BJ (cell line): ENCODE results near the gene ITPR3. TPM values are rescaled to one million over a fixed set of nuclear protein-coding genes. Genes with fewer than 3 reads are reported as not detected.

Source experiments
- CTCF ChIA-PET: fragments of 350-600 bp; formaldehyde crosslinking; extraction: SDS; loops from one replicate; lab custom pipeline; 2021; ENCODE audit warnings: antibody characterized with exemption, inconsistent platforms; lab: Yijun Ruan, JAX
- POLR2A ChIA-PET: fragments of 300-600 bp; sonication (Branson Sonifier 250); formaldehyde crosslinking; extraction: SDS; loops from one replicate; lab custom pipeline; 2021; ENCODE audit warnings: antibody characterized with exemption; lab: Charles Lee
- DNase-seq: peaks from one replicate; pipeline ENCODE4 v3.0.0-alpha.2; 2011; ENCODE audit warnings: low read depth
- H3K27me3 ChIP-seq: 2 replicates; pipeline ENCODE4 v1.6.0; 2011; ENCODE audit warnings: low read length; ENCODE audit not compliant: control insufficient read depth, insufficient read depth
- H3K36me3 ChIP-seq: 2 replicates; pipeline ENCODE4 v1.5.1; 2011; ENCODE audit warnings: low read length; ENCODE audit not compliant: control insufficient read depth, insufficient read depth
- H3K4me3 ChIP-seq: 2 replicates; pipeline ENCODE4 v1.5.1; 2011; ENCODE audit warnings: low read depth, mild to moderate bottlenecking, control low read depth, low read length
- CTCF ChIP-seq: IDR thresholded peaks from 2 replicates; pipeline ENCODE4 v1.5.1; 2011; ENCODE audit warnings: low read depth, mild to moderate bottlenecking, control low read depth, inconsistent platforms, low read length, moderate library complexity; ENCODE audit not compliant: insufficient read depth
- polyA plus RNA-seq: library from polyadenylated mRNA; depleted of rRNA; stranded (reverse); fragments of >200 nt; gene quantifications from 2 replicates; pipeline ENCODE4 v1.2.3, GENCODE V29; 2011

ITPR3 gene
- polyA plus RNA-seq, 1 experiment = 16.6 TPM

GRCh38 chr6:33689879-33690278 is 68.8 kb downstream of the ITPR3 start:
- ChIA-PET CTCF (interaction anchor here (0.9 to 2.7 kb wide), 5 partner anchors 8 to 105 kb away, joined by 3 to 13 read pairs (median 4); no protein-coding TSS in a partner anchor), POLR2A (no interaction called here)
- TF ChIP-seq CTCF = no peak
- no peak for DNase-seq
- Histone ChIP-seq H3K4me3 (no peak overlapping the region), H3K36me3 (peaks cover 44% of the 10 kb centered on the region), H3K27me3 (no peaks in the 10 kb centered on the region)

GRCh38 chr6:33690766-33691165 is 69.6 kb downstream of the ITPR3 start:
- POLR2A ChIA-PET = no interaction called here
- CTCF ChIA-PET = interaction anchor here (0.9 to 2.7 kb wide), 4 partner anchors 9 to 105 kb away, joined by 3 to 13 read pairs (median 8); no protein-coding TSS in a partner anchor
- no peak for TF ChIP-seq CTCF
- H3K36me3 ChIP-seq = peaks cover 39% of the 10 kb centered on the region
- H3K4me3 ChIP-seq = no peak overlapping the region
- no peaks in the 10 kb centered on the region for H3K27me3 ChIP-seq
- no peak for DNase-seq

GRCh38 chr6:33691456-33692077 is 70.4 kb downstream of the ITPR3 start:
- CTCF ChIA-PET = interaction anchor here (1.2 to 2.8 kb wide), 2 partner anchors 9 to 11 kb away, joined by 3 to 12 read pairs; no protein-coding TSS in a partner anchor
- peaks cover 31% of the 10 kb centered on the region for H3K36me3 ChIP-seq
- no peak overlapping the region for H3K4me3 ChIP-seq
- DNase-seq = no peak
- H3K27me3 ChIP-seq = no peaks in the 10 kb centered on the region
- POLR2A ChIA-PET = no interaction called here
- no peak for TF ChIP-seq CTCF

GRCh38 chr6:33692078-33692759 is 71.1 kb downstream of the ITPR3 start:
- ChIA-PET POLR2A (no interaction called here), CTCF (interaction anchor here (0.6 to 3.5 kb wide), 5 partner anchors 8 to 102 kb away, joined by 3 to 15 read pairs (median 10); no protein-coding TSS in a partner anchor)
- no peak overlapping the region for H3K4me3 ChIP-seq
- TF ChIP-seq CTCF = no peak
- DNase-seq = no peak
- H3K27me3 ChIP-seq = no peaks in the 10 kb centered on the region
- H3K36me3 ChIP-seq = peaks cover 27% of the 10 kb centered on the region

- TF ChIP-seq CTCF = no peak
- H3K4me3 ChIP-seq = no peak overlapping the region
- peaks cover 28% of the 10 kb centered on the region for H3K36me3 ChIP-seq
- ChIA-PET POLR2A (no interaction called here), CTCF (interaction anchor here (0.6 to 3.5 kb wide), 7 partner anchors 8 to 110 kb away, joined by 3 to 15 read pairs (median 8); no protein-coding TSS in a partner anchor)
- DNase-seq = no peak
- H3K27me3 ChIP-seq = no peaks in the 10 kb centered on the region
These were observed 71.6 kb downstream of the ITPR3 start for GRCh38 chr6:33692760-33693158.
